K562 (cell line): ENCODE measurements around the gene CLCN6. TPM values are rescaled to one million over a fixed set of nuclear protein-coding genes. Genes with fewer than 3 reads are reported as not detected.

Experiments
- BCL6 ChIP-seq: fragments of 250-450 bp; sonication (Bioruptor Pico); IDR thresholded peaks from 2 replicates; pipeline ENCODE4 v1.4.0; 2020
- CREB1 ChIP-seq, 2 experiments: sonication (generic) in 1 of 2; formaldehyde crosslinking in 1 of 2; IDR thresholded peaks; 2 replicates each; pipeline versions ENCODE4 v1.6.1 to v1.8.0; 2012 to 2022; ENCODE audit warnings: inconsistent platforms in 1 of 2, mild to moderate bottlenecking in 1 of 2, missing genetic modification reagents in 1 of 2, moderate library complexity in 1 of 2
- FOSL1 ChIP-seq: fragments of 200-800 bp; sonication (Bioruptor generic); conservative IDR thresholded peaks from 2 replicates; pipeline ENCODE4 v1.6.1; 2016; ENCODE audit warnings: missing genetic modification characterization, missing compliant biosample characterization
- PHF8 ChIP-seq: fragments of 200-600 bp; sonication (generic); IDR thresholded peaks from 2 replicates; pipeline ENCODE4 v1.6.1; 2012; ENCODE audit warnings: mixed run types, mild to moderate bottlenecking, inconsistent platforms, low read length, moderate library complexity, borderline replicate concordance
- RBM14 ChIP-seq: fragments of 200-400 bp; formaldehyde crosslinking; IDR thresholded peaks from 2 replicates; pipeline ENCODE4 v1.6.1; 2018; ENCODE audit warnings: low read depth, mild to moderate bottlenecking, low read length, moderate library complexity, borderline replicate concordance; ENCODE audit not compliant: insufficient read depth
- ZBTB7A ChIP-seq: IDR thresholded peaks from 2 replicates; pipeline ENCODE4 v1.6.1; 2011; ENCODE audit warnings: low read depth, mild to moderate bottlenecking, low read length, moderate library complexity, borderline replicate concordance; ENCODE audit not compliant: control insufficient read depth
- ZC3H4 ChIP-seq: sonication (generic); formaldehyde crosslinking; IDR thresholded peaks from 2 replicates; pipeline ENCODE4 v1.9.0; 2021; ENCODE audit warnings: missing genetic modification reagents, borderline replicate concordance
- ZNF431 ChIP-seq: sonication (generic); formaldehyde crosslinking; IDR thresholded peaks from 2 replicates; pipeline ENCODE4 v1.8.0; 2022; ENCODE audit warnings: mild to moderate bottlenecking, missing genetic modification reagents
- polyA plus RNA-seq, 8 experiments: library from polyadenylated mRNA; depleted of rRNA in 4 of 8; stranded (reverse) in 5 of 8; unstranded in 3 of 8; fragments of >200 nt; fragmentation: Nextera tagmentation in 2 of 8; fragmentation: Illumina TruSeq in 1 of 8; extraction: Ambion mirVana in 2 of 8; extraction: Trizol in 1 of 8; gene quantifications; 2 replicates each; pipeline versions ENCODE4 v1.2.1 to v1.2.3, GENCODE V29; 2011 to 2014; ENCODE audit warnings: inconsistent platforms in 1 of 8, missing spikeins in 1 of 8
- total RNA-seq, 7 experiments: library from RNA; depleted of rRNA in 6 of 7; stranded (reverse); fragments of >200 nt in 6 of 7; fragmentation: Illumina TruSeq in 2 of 7; extraction: Trizol in 2 of 7; gene quantifications; 2 replicates each; pipeline versions ENCODE4 v1.2.1 to v1.2.3, GENCODE V29; 2011 to 2021; ENCODE audit warnings: low replicate concordance in 1 of 7
- TF ChIP-seq, protein P1 (sequence below): fragments of 450-650 bp; IDR thresholded peaks from 2 replicates; pipeline ENCODE4 v1.6.1; 2016; ENCODE audit warnings: mild to moderate bottlenecking, moderate library complexity
- TF ChIP-seq, protein P2 (sequence below), 2 experiments: fragments of 200-800 bp in 1 of 2; sonication (Bioruptor generic) in 1 of 2; sonication (generic) in 1 of 2; formaldehyde crosslinking in 1 of 2; IDR thresholded peaks in 1 of 2; conservative IDR thresholded peaks in 1 of 2; 2 replicates each; pipeline versions ENCODE4 v1.5.0 to v1.6.1; 2016 to 2020; ENCODE audit warnings: missing compliant biosample characterization in 1 of 2, missing genetic modification characterization in 1 of 2, missing genetic modification reagents in 1 of 2
- TF ChIP-seq, protein P3 (sequence below), 2 experiments: fragments of 450-650 bp in 1 of 2; sonication (generic) in 1 of 2; formaldehyde crosslinking; conservative IDR thresholded peaks; 2 replicates each; pipeline versions ENCODE4 v1.4.0 to v1.8.1; 2020 to 2022; ENCODE audit warnings: mild to moderate bottlenecking in 1 of 2, missing genetic modification reagents in 1 of 2

Gene CLCN6
- total and polyA plus RNA-seq, 9 of the 15 experiments (the other 6 are each of a cell fraction or from before 2014, with no cell fraction given) = 2.0 to 21.8 (median 13.6) TPM

DNA sequence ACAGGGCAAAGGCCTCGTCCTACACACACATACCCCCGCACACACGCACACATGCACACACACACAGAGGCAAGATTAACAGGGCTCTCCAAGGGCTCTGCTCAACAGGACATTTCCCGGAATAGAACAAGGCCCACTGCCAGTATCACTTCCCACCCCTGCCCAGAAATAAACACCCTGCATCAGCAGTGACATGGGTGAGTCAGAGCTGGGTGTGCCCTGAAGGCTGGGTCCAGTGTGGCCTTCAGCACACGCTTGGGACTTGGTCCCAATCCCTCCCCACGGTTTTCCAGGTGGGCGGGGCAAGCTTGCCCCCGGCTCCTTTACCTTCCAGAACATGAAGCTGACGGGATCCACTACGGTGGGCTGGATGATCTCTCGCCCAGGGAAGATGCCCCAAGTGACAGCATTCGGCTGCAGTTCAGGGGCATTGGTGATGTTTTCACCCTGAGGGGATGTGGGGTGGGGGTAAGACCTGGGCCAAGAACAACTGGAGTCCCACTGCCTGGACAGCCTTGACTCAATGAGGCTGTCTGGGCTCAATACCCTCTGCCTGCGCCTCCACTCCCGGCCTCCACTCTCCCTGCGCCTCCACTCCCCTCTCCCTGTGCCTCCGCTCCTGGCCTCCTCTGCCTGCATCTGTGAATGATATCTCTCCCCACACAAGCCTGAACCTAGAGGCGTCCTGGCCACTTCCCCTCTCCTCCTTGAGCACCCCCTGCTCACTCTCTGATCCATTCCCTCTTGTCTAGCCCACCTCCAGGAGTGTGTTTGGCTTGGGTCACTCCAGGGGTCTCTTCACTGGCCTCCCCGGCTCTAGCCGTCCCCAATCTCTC, 14.9 kb upstream of the CLCN6 start (continued):
- TF ChIP-seq, protein P1, sequence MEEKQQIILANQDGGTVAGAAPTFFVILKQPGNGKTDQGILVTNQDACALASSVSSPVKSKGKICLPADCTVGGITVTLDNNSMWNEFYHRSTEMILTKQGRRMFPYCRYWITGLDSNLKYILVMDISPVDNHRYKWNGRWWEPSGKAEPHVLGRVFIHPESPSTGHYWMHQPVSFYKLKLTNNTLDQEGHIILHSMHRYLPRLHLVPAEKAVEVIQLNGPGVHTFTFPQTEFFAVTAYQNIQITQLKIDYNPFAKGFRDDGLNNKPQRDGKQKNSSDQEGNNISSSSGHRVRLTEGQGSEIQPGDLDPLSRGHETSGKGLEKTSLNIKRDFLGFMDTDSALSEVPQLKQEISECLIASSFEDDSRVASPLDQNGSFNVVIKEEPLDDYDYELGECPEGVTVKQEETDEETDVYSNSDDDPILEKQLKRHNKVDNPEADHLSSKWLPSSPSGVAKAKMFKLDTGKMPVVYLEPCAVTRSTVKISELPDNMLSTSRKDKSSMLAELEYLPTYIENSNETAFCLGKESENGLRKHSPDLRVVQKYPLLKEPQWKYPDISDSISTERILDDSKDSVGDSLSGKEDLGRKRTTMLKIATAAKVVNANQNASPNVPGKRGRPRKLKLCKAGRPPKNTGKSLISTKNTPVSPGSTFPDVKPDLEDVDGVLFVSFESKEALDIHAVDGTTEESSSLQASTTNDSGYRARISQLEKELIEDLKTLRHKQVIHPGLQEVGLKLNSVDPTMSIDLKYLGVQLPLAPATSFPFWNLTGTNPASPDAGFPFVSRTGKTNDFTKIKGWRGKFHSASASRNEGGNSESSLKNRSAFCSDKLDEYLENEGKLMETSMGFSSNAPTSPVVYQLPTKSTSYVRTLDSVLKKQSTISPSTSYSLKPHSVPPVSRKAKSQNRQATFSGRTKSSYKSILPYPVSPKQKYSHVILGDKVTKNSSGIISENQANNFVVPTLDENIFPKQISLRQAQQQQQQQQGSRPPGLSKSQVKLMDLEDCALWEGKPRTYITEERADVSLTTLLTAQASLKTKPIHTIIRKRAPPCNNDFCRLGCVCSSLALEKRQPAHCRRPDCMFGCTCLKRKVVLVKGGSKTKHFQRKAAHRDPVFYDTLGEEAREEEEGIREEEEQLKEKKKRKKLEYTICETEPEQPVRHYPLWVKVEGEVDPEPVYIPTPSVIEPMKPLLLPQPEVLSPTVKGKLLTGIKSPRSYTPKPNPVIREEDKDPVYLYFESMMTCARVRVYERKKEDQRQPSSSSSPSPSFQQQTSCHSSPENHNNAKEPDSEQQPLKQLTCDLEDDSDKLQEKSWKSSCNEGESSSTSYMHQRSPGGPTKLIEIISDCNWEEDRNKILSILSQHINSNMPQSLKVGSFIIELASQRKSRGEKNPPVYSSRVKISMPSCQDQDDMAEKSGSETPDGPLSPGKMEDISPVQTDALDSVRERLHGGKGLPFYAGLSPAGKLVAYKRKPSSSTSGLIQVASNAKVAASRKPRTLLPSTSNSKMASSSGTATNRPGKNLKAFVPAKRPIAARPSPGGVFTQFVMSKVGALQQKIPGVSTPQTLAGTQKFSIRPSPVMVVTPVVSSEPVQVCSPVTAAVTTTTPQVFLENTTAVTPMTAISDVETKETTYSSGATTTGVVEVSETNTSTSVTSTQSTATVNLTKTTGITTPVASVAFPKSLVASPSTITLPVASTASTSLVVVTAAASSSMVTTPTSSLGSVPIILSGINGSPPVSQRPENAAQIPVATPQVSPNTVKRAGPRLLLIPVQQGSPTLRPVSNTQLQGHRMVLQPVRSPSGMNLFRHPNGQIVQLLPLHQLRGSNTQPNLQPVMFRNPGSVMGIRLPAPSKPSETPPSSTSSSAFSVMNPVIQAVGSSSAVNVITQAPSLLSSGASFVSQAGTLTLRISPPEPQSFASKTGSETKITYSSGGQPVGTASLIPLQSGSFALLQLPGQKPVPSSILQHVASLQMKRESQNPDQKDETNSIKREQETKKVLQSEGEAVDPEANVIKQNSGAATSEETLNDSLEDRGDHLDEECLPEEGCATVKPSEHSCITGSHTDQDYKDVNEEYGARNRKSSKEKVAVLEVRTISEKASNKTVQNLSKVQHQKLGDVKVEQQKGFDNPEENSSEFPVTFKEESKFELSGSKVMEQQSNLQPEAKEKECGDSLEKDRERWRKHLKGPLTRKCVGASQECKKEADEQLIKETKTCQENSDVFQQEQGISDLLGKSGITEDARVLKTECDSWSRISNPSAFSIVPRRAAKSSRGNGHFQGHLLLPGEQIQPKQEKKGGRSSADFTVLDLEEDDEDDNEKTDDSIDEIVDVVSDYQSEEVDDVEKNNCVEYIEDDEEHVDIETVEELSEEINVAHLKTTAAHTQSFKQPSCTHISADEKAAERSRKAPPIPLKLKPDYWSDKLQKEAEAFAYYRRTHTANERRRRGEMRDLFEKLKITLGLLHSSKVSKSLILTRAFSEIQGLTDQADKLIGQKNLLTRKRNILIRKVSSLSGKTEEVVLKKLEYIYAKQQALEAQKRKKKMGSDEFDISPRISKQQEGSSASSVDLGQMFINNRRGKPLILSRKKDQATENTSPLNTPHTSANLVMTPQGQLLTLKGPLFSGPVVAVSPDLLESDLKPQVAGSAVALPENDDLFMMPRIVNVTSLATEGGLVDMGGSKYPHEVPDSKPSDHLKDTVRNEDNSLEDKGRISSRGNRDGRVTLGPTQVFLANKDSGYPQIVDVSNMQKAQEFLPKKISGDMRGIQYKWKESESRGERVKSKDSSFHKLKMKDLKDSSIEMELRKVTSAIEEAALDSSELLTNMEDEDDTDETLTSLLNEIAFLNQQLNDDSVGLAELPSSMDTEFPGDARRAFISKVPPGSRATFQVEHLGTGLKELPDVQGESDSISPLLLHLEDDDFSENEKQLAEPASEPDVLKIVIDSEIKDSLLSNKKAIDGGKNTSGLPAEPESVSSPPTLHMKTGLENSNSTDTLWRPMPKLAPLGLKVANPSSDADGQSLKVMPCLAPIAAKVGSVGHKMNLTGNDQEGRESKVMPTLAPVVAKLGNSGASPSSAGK = no peak; the same call in 1 of the 2 replicates
- TF ChIP-seq PHF8 = no peak; the same call in 1 of the 2 replicates
- TF ChIP-seq ZC3H4 (CRISPR knock-in tag) = 0 out of 2 replicates have a peak, but pooled peaks have one; percentile 39
- TF ChIP-seq RBM14 = no peak
- TF ChIP-seq, protein P2, sequence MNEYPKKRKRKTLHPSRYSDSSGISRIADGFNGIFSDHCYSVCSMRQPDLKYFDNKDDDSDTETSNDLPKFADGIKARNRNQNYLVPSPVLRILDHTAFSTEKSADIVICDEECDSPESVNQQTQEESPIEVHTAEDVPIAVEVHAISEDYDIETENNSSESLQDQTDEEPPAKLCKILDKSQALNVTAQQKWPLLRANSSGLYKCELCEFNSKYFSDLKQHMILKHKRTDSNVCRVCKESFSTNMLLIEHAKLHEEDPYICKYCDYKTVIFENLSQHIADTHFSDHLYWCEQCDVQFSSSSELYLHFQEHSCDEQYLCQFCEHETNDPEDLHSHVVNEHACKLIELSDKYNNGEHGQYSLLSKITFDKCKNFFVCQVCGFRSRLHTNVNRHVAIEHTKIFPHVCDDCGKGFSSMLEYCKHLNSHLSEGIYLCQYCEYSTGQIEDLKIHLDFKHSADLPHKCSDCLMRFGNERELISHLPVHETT (CRISPR knock-in tag; conservative IDR thresholded peaks at IDR 0.05 in 1 of 2, IDR thresholded peaks at IDR 0.05 in 1 of 2) = peak in 1 of 2 experiments; percentile 66; a peak in 2 of 4 replicates
- TF ChIP-seq, protein P3, sequence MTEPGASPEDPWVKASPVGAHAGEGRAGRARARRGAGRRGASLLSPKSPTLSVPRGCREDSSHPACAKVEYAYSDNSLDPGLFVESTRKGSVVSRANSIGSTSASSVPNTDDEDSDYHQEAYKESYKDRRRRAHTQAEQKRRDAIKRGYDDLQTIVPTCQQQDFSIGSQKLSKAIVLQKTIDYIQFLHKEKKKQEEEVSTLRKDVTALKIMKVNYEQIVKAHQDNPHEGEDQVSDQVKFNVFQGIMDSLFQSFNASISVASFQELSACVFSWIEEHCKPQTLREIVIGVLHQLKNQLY (CRISPR knock-in tag; conservative IDR thresholded peaks at IDR 0.05) = 0 out of 4 replicates have a peak, but pooled peaks of 1 of the 2 experiments have one; percentile 39
- no peak for TF ChIP-seq ZNF431 (CRISPR knock-in tag)
- TF ChIP-seq FOSL1 (tag) = peak; percentile 96
- TF ChIP-seq BCL6 = no peak
- TF ChIP-seq ZBTB7A = 0 out of 2 replicates have a peak, but pooled peaks have one; percentile 15
- peak; percentile 77 for TF ChIP-seq CREB1 (IDR thresholded peaks at IDR 0.05)
- peak; percentile 73; the same call in 1 of the 2 replicates for TF ChIP-seq CREB1 (CRISPR knock-in tag; IDR thresholded peaks at IDR 0.05)
